Bronchial epithelial cell (primary cell): Measurements from ENCODE around the gene RAPH1. TPM values are rescaled to one million over a fixed set of nuclear protein-coding genes. Genes with fewer than 3 reads are reported as not detected.
"Not testable (repeated sequence)": the region's sequence is repeated elsewhere in the genome, so short reads cannot be mapped to it uniquely, and the experiment has no call there.

ENCODE experiments used
- DNase-seq: peaks from one replicate; pipeline ENCODE4 v3.0.0-alpha.2; 2010; ENCODE audit warnings: low read depth
- FAIRE-seq: peaks from 2 replicates; lab custom pipeline; 2011; peaks lifted over from hg19 to GRCh38; lab: Jason Lieb, UNC
- H3K27me3 ChIP-seq: 2 replicates; pipeline ENCODE4 v1.5.1; 2011; ENCODE audit warnings: low read length; ENCODE audit not compliant: control insufficient read depth, insufficient read depth
- H3K36me3 ChIP-seq: 2 replicates; pipeline ENCODE4 v1.5.1; 2011; ENCODE audit warnings: low read length; ENCODE audit not compliant: control insufficient read depth, insufficient read depth
- H3K4me3 ChIP-seq: 2 replicates; pipeline ENCODE4 v1.5.1; 2011; ENCODE audit warnings: mild to moderate bottlenecking, low read depth, low read length, control low read depth
- CTCF ChIP-seq: IDR thresholded peaks from 2 replicates; pipeline ENCODE4 v1.5.1; 2011; ENCODE audit warnings: mild to moderate bottlenecking, moderate library complexity, low read length, control low read depth, inconsistent platforms; ENCODE audit not compliant: insufficient read depth, severe bottlenecking
- total RNA-seq: library from RNA; depleted of rRNA; stranded (reverse); fragments of >200 nt; gene quantifications from 2 replicates; pipeline ENCODE4 v1.2.1, GENCODE V29; 2014

RAPH1 gene
- total RNA-seq, 1 donor from 2014 or later, result 15.3 TPM

DNA sequence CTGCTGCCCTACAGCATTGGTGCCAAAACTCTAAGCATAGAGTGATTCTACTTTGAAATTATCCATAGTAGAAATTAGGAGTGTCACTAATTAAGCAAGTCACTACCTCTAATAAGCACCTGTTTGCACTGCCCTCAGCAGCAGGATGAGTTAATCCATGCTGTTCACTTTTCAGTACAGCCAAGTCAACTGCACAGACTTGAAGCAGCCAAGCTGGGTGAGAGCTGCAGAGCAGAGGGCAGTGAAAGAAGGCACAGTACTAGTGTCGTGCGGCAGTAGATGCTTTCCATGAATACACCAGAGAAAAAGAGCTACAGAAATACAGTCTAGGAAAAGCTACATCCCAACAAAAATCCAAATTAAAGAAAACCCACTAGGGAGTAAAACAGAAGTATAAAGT, 98.6 kb downstream of the RAPH1 start:
- Histone ChIP-seq H3K36me3 (peaks cover 9% of the 10 kb centered on the region), H3K4me3 (no peak overlapping the region), H3K27me3 (no peaks in the 10 kb centered on the region)
- FAIRE-seq (no peak), DNase-seq (no peak)
- TF ChIP-seq CTCF, result no peak

- TF ChIP-seq CTCF, result no peak
- no peaks in the 10 kb centered on the region for H3K27me3 ChIP-seq
- H3K4me3 ChIP-seq, result no peak overlapping the region
- FAIRE-seq (no peak), DNase-seq (no peak)
- peaks cover 3% of the 10 kb centered on the region for H3K36me3 ChIP-seq
These were observed 102.3 kb downstream of the RAPH1 start for GRCh38 chr2:203432811-203433210.

DNA sequence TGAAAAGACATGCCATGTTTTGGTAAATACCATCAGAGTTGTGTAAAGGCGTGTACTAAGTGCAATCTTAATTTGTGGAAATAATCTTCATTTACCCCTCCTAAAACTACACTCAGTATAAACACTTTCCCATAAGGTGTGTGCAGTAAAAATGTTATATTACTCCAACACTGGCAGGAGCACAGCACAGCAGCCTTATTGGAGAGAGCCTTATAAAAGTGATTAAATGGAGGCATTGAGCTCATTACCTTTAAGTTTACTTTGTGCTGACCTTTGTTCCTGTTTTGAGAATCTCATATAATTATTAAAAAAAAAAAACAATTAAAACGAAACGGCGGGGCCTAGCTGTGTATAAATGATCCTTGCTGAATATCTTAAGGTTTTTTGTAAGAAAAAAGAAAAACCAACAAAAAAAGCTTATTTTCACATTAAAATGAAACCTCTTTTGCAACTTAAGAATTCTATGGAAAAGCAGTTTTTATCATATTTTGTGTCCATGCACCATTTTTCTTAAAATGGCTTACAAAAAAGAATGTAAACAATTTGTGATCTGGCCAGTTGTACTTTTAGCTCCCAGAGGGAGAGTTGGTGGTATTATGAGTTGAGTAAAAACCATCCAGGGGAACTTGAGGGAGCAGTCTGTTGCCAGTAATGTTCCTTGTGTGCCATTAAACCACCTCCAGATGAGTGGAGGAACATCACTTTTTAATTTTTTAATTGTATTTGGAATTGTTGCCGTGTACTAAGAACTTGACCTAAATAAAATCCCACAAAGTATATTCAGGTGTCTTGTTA, 103.5 kb downstream of the RAPH1 start:
- Histone ChIP-seq H3K4me3 (no peak overlapping the region), H3K27me3 (no peaks in the 10 kb centered on the region), H3K36me3 (peaks cover 3% of the 10 kb centered on the region)
- DNase-seq (no peak), FAIRE-seq (no peak)
- no peak for TF ChIP-seq CTCF

DNA sequence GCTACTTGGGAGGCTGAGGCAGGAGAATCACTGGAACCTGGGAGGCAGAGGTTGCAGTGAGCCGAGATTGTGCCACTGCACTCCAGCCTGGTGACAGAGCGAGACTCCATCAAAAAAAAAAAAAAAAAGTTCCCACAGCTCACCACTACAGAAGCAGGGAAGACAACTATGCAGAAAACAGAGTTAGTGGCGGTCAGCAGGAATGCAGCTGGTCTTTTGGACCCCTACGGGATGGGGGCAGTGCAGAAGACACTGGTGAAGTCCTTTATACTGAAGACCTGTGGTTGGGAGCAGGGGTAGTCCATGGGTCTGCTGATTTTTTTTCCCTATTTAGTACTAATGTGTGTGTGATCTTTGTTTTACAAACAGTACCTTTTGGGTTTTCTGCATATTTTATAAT, 105.5 kb downstream of the RAPH1 start:
- FAIRE-seq, H3K27me3 ChIP-seq, H3K36me3 ChIP-seq, H3K4me3 ChIP-seq, DNase-seq: not testable (repeated sequence)

DNA sequence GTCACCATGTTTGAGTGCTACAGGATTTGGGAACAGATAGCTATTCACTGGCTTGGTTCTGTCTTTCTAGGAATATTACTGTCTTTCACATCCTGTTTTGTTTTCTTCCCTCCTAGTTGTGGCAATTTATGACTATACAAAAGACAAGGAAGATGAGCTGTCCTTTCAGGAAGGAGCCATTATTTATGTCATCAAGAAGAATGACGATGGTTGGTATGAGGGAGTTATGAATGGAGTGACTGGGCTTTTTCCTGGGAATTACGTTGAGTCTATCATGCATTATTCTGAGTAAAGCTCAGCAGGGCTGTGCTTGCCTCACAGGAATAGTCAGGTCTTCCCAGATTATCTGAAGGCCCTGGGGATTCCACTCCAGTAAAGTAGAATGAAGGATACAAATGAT, 108.0 kb downstream of the RAPH1 start:
- Histone ChIP-seq H3K27me3 (no peaks in the 10 kb centered on the region), H3K36me3 (peaks cover 2% of the 10 kb centered on the region), H3K4me3 (no peak overlapping the region)
- no peak for FAIRE-seq
- peak; percentile 15 for DNase-seq
- TF ChIP-seq CTCF, result no peak

GRCh38 chr2:203418271-203418670, 116.8 kb downstream of the RAPH1 start:
- Histone ChIP-seq H3K4me3 (no peak overlapping the region), H3K27me3 (no peaks in the 10 kb centered on the region), H3K36me3 (peaks cover 4% of the 10 kb centered on the region)
- DNase-seq (no peak), FAIRE-seq (no peak)
- TF ChIP-seq CTCF, result no peak
